ENCODE data around the gene CTXN1. TPM values are rescaled to one million over a fixed set of nuclear protein-coding genes. Genes with fewer than 3 reads are reported as not detected.
"Not testable (repeated sequence)": the region's sequence is repeated elsewhere in the genome, so short reads cannot be mapped to it uniquely, and the experiment has no call there.

Gene CTXN1
- total RNA-seq, 2 donors from 2014 or later = 0.91 to 0.97 TPM

GRCh38 chr19:7955696-7956095 is 29.8 kb upstream of the CTXN1 start:
- no peak for ATAC-seq
- intact Hi-C loops (cut with DNase I) = loop anchor here in 1 of 2 donors (10.0 kb wide), 1 partner anchor 199 kb away; no protein-coding TSS in a partner anchor
- DNase-seq = no peak

GRCh38 chr19:7953576-7953975 is 27.6 kb upstream of the CTXN1 start:
- intact Hi-C loops (cut with DNase I) = loop anchor here in 1 of 2 donors (10.0 kb wide), 1 partner anchor 201 kb away; no protein-coding TSS in a partner anchor
- ATAC-seq (no peak), DNase-seq (no peak)

- intact Hi-C loops (cut with DNase I) = loop anchor here in 1 of 2 donors (10.0 kb wide), 1 partner anchor 202 kb away; no protein-coding TSS in a partner anchor
- ATAC-seq (peak in 1 of 2 donors; percentile 52), DNase-seq (no peak)
These were observed 27.1 kb upstream of the CTXN1 start for GRCh38 chr19:7953060-7953459.

- DNase-seq (no peak), ATAC-seq (no peak)
- intact Hi-C loops (cut with DNase I) = loop anchor here in 1 of 2 donors (10.0 kb wide), 2 partner anchors 57 to 307 kb away; partner anchors contain the start of gene ELAVL1
These were observed 22.0 kb upstream of the CTXN1 start for GRCh38 chr19:7947939-7948338.

- ATAC-seq (peak; percentile 53 to 73), DNase-seq (peak; percentile 91)
- intact Hi-C loops (cut with DNase I) = loop anchor here (2.0 to 10.0 kb wide), 4 partner anchors 58 to 311 kb away; partner anchors contain the start of gene ELAVL1 (in 1 of the 2)
These were observed 18.3 kb upstream of the CTXN1 start for GRCh38 chr19:7944177-7944761.

GRCh38 chr19:7943444-7944176 is 17.7 kb upstream of the CTXN1 start, which contains the start of gene TIMM44:
Gene TIMM44 (minus strand): TSS chr19:7943666. CDS start chr19:7943651, 15 bp downstream.
- ATAC-seq (peak; percentile 99 to 100), DNase-seq (peak; percentile 99)
- intact Hi-C loops (cut with DNase I) = loop anchor here (2.0 to 10.0 kb wide), 4 partner anchors 59 to 311 kb away; partner anchors contain the start of gene ELAVL1 (in 1 of the 2)

GRCh38 chr19:7942981-7943443 is 17.1 kb upstream of the CTXN1 start:
- ATAC-seq = peak in 1 of 2 donors; percentile 23
- intact Hi-C loops (cut with DNase I) = loop anchor here (5.0 to 10.0 kb wide), 3 partner anchors 59 to 312 kb away; partner anchors contain the start of gene ELAVL1 (in 1 of the 2)

GRCh38 chr19:7941895-7942596 is 16.1 kb upstream of the CTXN1 start:
- intact Hi-C loops (cut with DNase I) = loop anchor here (5.0 to 10.0 kb wide), 3 partner anchors 60 to 313 kb away; partner anchors contain the start of gene ELAVL1 (in 1 of the 2)
- DNase-seq = no peak
- no peak for ATAC-seq

More at GRCh38 chr19:7942981-7943443, 17.1 kb upstream of the CTXN1 start:
- DNase-seq = no peak

- no peak for DNase-seq
- intact Hi-C loops (cut with DNase I) = loop anchor here (5.0 to 10.0 kb wide), 3 partner anchors 61 to 314 kb away; partner anchors contain the start of gene ELAVL1 (in 1 of the 2)
- no peak for ATAC-seq
These were observed 14.9 kb upstream of the CTXN1 start for GRCh38 chr19:7940841-7941240.

- DNase-seq = no peak
- intact Hi-C loops (cut with DNase I) = no loop called here
- no peak for ATAC-seq
These were observed 8.8 kb upstream of the CTXN1 start for GRCh38 chr19:7934766-7935165.

- DNase-seq (peak; percentile 33), ATAC-seq (no peak)
- intact Hi-C loops (cut with DNase I) = no loop called here
These were observed 8.1 kb upstream of the CTXN1 start for GRCh38 chr19:7933828-7934725.

GRCh38 chr19:7933411-7933810 is 7.5 kb upstream of the CTXN1 start:
- DNase-seq (no peak), ATAC-seq (no peak)
- intact Hi-C loops (cut with DNase I) = no loop called here

GRCh38 chr19:7932930-7933300 is 7.0 kb upstream of the CTXN1 start:
- DNase-seq (no peak), ATAC-seq (no peak)
- intact Hi-C loops (cut with DNase I) = no loop called here

- DNase-seq (peak; percentile 22), ATAC-seq (no peak)
- intact Hi-C loops (cut with DNase I) = no loop called here
These were observed 6.5 kb upstream of the CTXN1 start for GRCh38 chr19:7932276-7932929.

- ATAC-seq (no peak), DNase-seq (peak; percentile 26)
- intact Hi-C loops (cut with DNase I) = no loop called here
These were observed 5.5 kb upstream of the CTXN1 start for GRCh38 chr19:7931221-7932061.

- no peak for ATAC-seq
- DNase-seq = no peak
- intact Hi-C loops (cut with DNase I) = no loop called here
These were observed 4.8 kb upstream of the CTXN1 start for GRCh38 chr19:7930765-7931164.

GRCh38 chr19:7930030-7930429 is 4.1 kb upstream of the CTXN1 start:
- intact Hi-C loops (cut with DNase I); ATAC-seq; DNase-seq: not testable (repeated sequence)
